Epithelial cell of proximal tubule (primary cell): ENCODE data around the gene TBCCD1. TPM values are rescaled to one million over a fixed set of nuclear protein-coding genes. Genes with fewer than 3 reads are reported as not detected.

Experiments
- DNase-seq: peaks from one replicate; pipeline ENCODE4 v3.0.0-alpha.2; 2011; ENCODE audit warnings: low read depth
- H3K4me3 ChIP-seq: 2 replicates; pipeline ENCODE4 v1.5.1; 2011; ENCODE audit warnings: low read depth, mild to moderate bottlenecking, low read length
- CTCF ChIP-seq: conservative IDR thresholded peaks from 2 replicates; pipeline ENCODE4 v1.5.1; 2012; ENCODE audit warnings: low read depth, mild to moderate bottlenecking, low read length
- total RNA-seq: library from RNA; depleted of rRNA; stranded (reverse); fragments of >200 nt; gene quantifications from 2 replicates; pipeline ENCODE4 v1.2.3, GENCODE V29; 2015

Gene TBCCD1
- total RNA-seq, 1 donor from 2014 or later, result 10.8 TPM

- H3K4me3 ChIP-seq, result no peak overlapping the region
- no peak for DNase-seq
- no peak for TF ChIP-seq CTCF
Measured at GRCh38 chr3:186594591-186595113, 27.5 kb upstream of the TBCCD1 start.

GRCh38 chr3:186593862-186594261 lies 26.7 kb upstream of the TBCCD1 start:
- no peak for DNase-seq
- no peak overlapping the region for H3K4me3 ChIP-seq
- TF ChIP-seq CTCF, result no peak

- H3K4me3 ChIP-seq, result no peak overlapping the region
- no peak for DNase-seq
- TF ChIP-seq CTCF, result no peak
Measured at GRCh38 chr3:186592682-186593081, 25.5 kb upstream of the TBCCD1 start.

GRCh38 chr3:186590580-186591295 lies 23.6 kb upstream of the TBCCD1 start:
- DNase-seq, result no peak
- no peak for TF ChIP-seq CTCF
- H3K4me3 ChIP-seq, result no peak overlapping the region

- DNase-seq, result peak; percentile 81
- H3K4me3 ChIP-seq, result no peak overlapping the region
- TF ChIP-seq CTCF, result no peak
Measured at GRCh38 chr3:186589856-186590579, 22.9 kb upstream of the TBCCD1 start.

GRCh38 chr3:186589121-186589520 lies 22.0 kb upstream of the TBCCD1 start:
- H3K4me3 ChIP-seq, result no peak overlapping the region
- DNase-seq, result no peak
- peak; percentile 55 for TF ChIP-seq CTCF
